Posterior cingulate gyrus (tissue), 11 donors: ENCODE data around the gene KMO.

Experiments used
- DNase-seq, 10 donors: peaks; one replicate each; pipeline versions ENCODE4 v3.0.0 to v3.0.0-alpha.2; 2020 to 2021; ENCODE audit warnings: mixed read lengths in 3 of 10
- intact Hi-C: fragments of 100-400 bp; cut with DNase I; formaldehyde crosslinking; loops from one replicate; pipeline ENCODE4 v1.15.1; 2023

Gene KMO

GRCh38 chr1:241590719-241591118 is 58.5 kb downstream of the KMO start:
- intact Hi-C loops = loop anchor here (10.0 kb wide), 1 partner anchor 56 kb away; the partner anchor contains the start of gene KMO
- DNase-seq = no peak

- intact Hi-C loops = loop anchor here (10.0 kb wide), 1 partner anchor 57 kb away; the partner anchor contains the start of gene KMO
- DNase-seq = no peak
Measured at GRCh38 chr1:241591317-241591716, 59.1 kb downstream of the KMO start.

- no peak for DNase-seq
- intact Hi-C loops = loop anchor here (10.0 kb wide), 1 partner anchor 57 kb away; the partner anchor contains the start of gene KMO
Measured at GRCh38 chr1:241591736-241592135, 59.6 kb downstream of the KMO start.

GRCh38 chr1:241592273-241592958 is 60.2 kb downstream of the KMO start:
- DNase-seq = no peak
- intact Hi-C loops = loop anchor here (10.0 kb wide), 1 partner anchor 58 kb away; the partner anchor contains the start of gene KMO

- intact Hi-C loops = loop anchor here (10.0 kb wide), 1 partner anchor 58 kb away; the partner anchor contains the start of gene KMO
- DNase-seq = no peak
Measured at GRCh38 chr1:241593186-241593585, 61.0 kb downstream of the KMO start.

GRCh38 chr1:241596633-241597032 is 64.5 kb downstream of the KMO start:
- DNase-seq = no peak

GRCh38 chr1:241598249-241598648 is 66.1 kb downstream of the KMO start:
- DNase-seq = no peak
- intact Hi-C loops = loop anchor here (10.0 kb wide), 1 partner anchor 63 kb away; the partner anchor contains the start of gene KMO

More at GRCh38 chr1:241596633-241597032, 64.5 kb downstream of the KMO start:
- intact Hi-C loops = loop anchor here (10.0 kb wide), 1 partner anchor 62 kb away; the partner anchor contains the start of gene KMO

GRCh38 chr1:241600496-241600901 is 68.3 kb downstream of the KMO start:
- intact Hi-C loops = no loop called here
- no peak for DNase-seq

- intact Hi-C loops = no loop called here
- DNase-seq = no peak
Measured at GRCh38 chr1:241603731-241604245, 71.6 kb downstream of the KMO start.

GRCh38 chr1:241605146-241605805 is 73.1 kb downstream of the KMO start:
- DNase-seq = no peak
- intact Hi-C loops = no loop called here

GRCh38 chr1:241606544-241606943 is 74.4 kb downstream of the KMO start:
- intact Hi-C loops = no loop called here

GRCh38 chr1:241607497-241607896 is 75.3 kb downstream of the KMO start:
- intact Hi-C loops = no loop called here
- no peak for DNase-seq

More at GRCh38 chr1:241606544-241606943, 74.4 kb downstream of the KMO start:
- DNase-seq = no peak

- no peak for DNase-seq
- intact Hi-C loops = no loop called here
Measured at GRCh38 chr1:241608379-241609033, 76.3 kb downstream of the KMO start.

GRCh38 chr1:241610056-241610815 is 78.1 kb downstream of the KMO start:
- intact Hi-C loops = loop anchor here (2.0 to 10.0 kb wide), 2 partner anchors 225 to 385 kb away; partner anchors contain the start of gene MAP1LC3C
- peak in 2 of 10 donors; percentile 55 to 72 for DNase-seq

GRCh38 chr1:241611063-241611462 is 78.9 kb downstream of the KMO start:
- intact Hi-C loops = loop anchor here (2.0 to 10.0 kb wide), 2 partner anchors 224 to 384 kb away; partner anchors contain the start of gene MAP1LC3C

GRCh38 chr1:241611736-241612135 is 79.6 kb downstream of the KMO start:
- intact Hi-C loops = loop anchor here (2.0 to 10.0 kb wide), 2 partner anchors 223 to 383 kb away; partner anchors contain the start of gene MAP1LC3C
- no peak for DNase-seq

More at GRCh38 chr1:241611063-241611462, 78.9 kb downstream of the KMO start:
- DNase-seq = no peak

GRCh38 chr1:241612533-241613477 is 80.6 kb downstream of the KMO start:
- no peak for DNase-seq
- intact Hi-C loops = loop anchor here (10.0 kb wide), 1 partner anchor 382 kb away; the partner anchor contains the start of gene MAP1LC3C

- intact Hi-C loops = loop anchor here (10.0 kb wide), 1 partner anchor 381 kb away; the partner anchor contains the start of gene MAP1LC3C
- DNase-seq = no peak
Measured at GRCh38 chr1:241614144-241614543, 82.0 kb downstream of the KMO start.
